AG04449 (cell line): Measurements from ENCODE around the gene DAPK3.
"Not testable (repeated sequence)": the region's sequence is repeated elsewhere in the genome, so short reads cannot be mapped to it uniquely, and the experiment has no call there.

Experiments
- CTCF ChIA-PET: fragments of 350-600 bp; formaldehyde crosslinking; extraction: SDS; loops from one replicate; lab custom pipeline; 2021; ENCODE audit warnings: antibody characterized with exemption; lab: Yijun Ruan, JAX
- POLR2A ChIA-PET: fragments of 400-600, 350-600 bp; formaldehyde crosslinking; extraction: SDS; loops from one replicate; lab custom pipeline; 2020; ENCODE audit warnings: antibody characterized with exemption, inconsistent platforms; lab: Yijun Ruan, JAX
- DNase-seq: peaks from one replicate; pipeline ENCODE4 v3.0.0-alpha.2; 2010; ENCODE audit warnings: low read depth, low spot score
- H3K4me3 ChIP-seq: 2 replicates; pipeline ENCODE4 v1.5.1; 2011; ENCODE audit warnings: low read depth, mild to moderate bottlenecking, control low read depth, low read length
- TF ChIP-seq, protein P1 (sequence below): IDR thresholded peaks from one replicate; pipeline ENCODE4 v1.5.1; 2011; ENCODE audit warnings: mild to moderate bottlenecking, moderate library complexity, low read length, control low read depth, inconsistent platforms; ENCODE audit not compliant: insufficient read depth; ENCODE audit errors: missing control alignments

Gene DAPK3

GRCh38 chr19:4012092-4012974 lies 41.4 kb upstream of the DAPK3 start:
- TF ChIP-seq, protein P1, sequence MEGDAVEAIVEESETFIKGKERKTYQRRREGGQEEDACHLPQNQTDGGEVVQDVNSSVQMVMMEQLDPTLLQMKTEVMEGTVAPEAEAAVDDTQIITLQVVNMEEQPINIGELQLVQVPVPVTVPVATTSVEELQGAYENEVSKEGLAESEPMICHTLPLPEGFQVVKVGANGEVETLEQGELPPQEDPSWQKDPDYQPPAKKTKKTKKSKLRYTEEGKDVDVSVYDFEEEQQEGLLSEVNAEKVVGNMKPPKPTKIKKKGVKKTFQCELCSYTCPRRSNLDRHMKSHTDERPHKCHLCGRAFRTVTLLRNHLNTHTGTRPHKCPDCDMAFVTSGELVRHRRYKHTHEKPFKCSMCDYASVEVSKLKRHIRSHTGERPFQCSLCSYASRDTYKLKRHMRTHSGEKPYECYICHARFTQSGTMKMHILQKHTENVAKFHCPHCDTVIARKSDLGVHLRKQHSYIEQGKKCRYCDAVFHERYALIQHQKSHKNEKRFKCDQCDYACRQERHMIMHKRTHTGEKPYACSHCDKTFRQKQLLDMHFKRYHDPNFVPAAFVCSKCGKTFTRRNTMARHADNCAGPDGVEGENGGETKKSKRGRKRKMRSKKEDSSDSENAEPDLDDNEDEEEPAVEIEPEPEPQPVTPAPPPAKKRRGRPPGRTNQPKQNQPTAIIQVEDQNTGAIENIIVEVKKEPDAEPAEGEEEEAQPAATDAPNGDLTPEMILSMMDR, result no peak
- H3K4me3 ChIP-seq, result no peak overlapping the region
- ChIA-PET POLR2A (no interaction called here), CTCF (interaction anchor here (1.7 kb wide), 1 partner anchor 27 kb away, joined by 4 read pairs; the partner anchor contains the start of gene EEF2)
- no peak for DNase-seq

DNA sequence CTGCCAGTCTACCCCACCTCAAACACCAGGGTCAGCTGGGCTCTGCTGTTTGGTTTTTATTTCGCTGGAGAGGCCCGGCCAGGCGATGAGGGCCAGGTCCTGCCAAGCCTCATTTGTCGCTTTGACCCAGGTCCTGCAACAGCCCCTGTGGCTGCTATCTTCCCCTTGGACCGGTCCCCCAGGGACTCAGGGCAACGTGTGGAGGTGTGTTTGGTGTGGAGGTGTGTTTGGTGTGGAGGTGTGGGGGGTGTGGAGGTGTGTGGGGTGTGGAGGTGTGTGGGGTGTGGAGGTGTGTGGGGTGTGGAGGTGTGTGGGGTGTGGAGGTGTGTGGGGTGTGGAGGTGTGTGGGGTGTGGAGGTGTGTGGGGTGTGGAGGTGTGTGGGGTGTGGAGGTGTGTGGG lies 40.5 kb upstream of the DAPK3 start:
- CTCF ChIA-PET, H3K4me3 ChIP-seq, DNase-seq, POLR2A ChIA-PET: not testable (repeated sequence)

DNA sequence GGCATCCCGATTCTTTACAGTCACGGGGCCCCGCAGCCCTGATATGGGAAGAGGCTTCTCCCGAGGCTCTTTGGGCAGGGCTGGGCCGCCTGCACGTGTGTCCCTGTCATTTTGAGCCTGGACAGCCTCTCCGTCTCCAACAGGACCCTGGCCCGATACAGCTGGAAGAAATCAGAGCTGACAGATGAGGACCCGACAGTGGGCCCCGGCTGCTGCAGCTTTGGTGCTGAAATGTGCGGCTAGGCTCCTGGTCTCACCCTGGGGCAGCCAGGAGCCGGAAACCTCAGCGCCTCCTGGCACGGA lies 39.9 kb upstream of the DAPK3 start:
- DNase-seq, result no peak
- ChIA-PET CTCF (no interaction called here), POLR2A (interaction anchor here (1.8 kb wide), 1 partner anchor 26 kb away, joined by 5 read pairs; the partner anchor contains the start of gene EEF2)
- H3K4me3 ChIP-seq, result no peak overlapping the region
- TF ChIP-seq, protein P1, result no peak

DNA sequence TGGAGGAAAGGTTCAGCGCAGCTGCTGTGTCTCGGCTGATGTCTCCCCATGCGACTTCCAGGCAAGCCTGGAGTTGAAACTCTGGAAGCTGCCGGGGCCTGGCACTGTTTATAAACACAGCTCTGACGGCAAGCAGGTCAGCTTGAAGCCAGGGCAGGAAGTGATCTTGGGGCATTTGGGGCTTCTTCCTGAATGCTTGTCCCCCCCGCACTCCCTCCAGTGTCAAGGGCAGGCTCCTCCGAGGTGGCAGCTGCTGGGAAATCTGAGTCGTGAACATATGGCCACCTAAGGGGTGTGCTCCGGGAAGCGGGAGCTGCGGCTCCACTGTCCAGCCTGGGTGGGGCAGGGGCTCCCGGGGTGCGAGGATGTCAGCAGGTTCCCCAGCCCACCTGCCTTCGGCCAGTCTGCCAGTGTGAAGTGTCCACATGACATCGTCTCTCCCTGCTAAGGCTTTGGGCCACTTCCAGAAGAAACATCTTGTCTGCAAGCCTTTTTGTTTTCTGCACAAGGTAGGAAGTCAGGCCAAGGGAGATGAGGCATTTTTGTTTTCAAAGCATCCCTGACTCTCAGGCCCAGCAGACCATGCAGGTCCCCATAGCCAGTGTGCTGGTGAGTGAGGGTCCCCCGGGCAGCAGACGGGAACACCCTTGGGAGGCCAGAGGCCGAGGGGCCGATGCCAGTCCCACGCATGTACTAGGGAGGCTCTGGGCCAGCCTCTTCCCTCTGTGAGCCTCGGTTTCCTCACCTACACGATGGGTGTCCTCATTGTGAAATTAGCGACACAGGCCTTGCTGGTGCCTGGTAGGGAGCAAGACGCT lies 39.3 kb upstream of the DAPK3 start:
- no peak for DNase-seq
- CTCF ChIA-PET, result interaction anchor here (1.3 kb wide), 1 partner anchor 22 kb away, joined by 12 read pairs; no protein-coding TSS in a partner anchor
- POLR2A ChIA-PET, result interaction anchor here (0.7 to 1.8 kb wide), 2 partner anchors 25 to 49 kb away, joined by 3 to 5 read pairs; partner anchors contain the start of gene EEF2
- TF ChIP-seq, protein P1, result no peak
- H3K4me3 ChIP-seq, result peak overlapping the region; percentile 32

- POLR2A ChIA-PET, result interaction anchor here (1.1 to 2.0 kb wide), 2 partner anchors 11 to 23 kb away, joined by 4 to 5 read pairs; partner anchors contain the start of gene EEF2
- TF ChIP-seq, protein P1, result no peak
- H3K4me3 ChIP-seq, result peak overlapping the region; percentile 88
- CTCF ChIA-PET, result interaction anchor here (1.0 to 3.0 kb wide), 4 partner anchors 18 to 199 kb away, joined by 3 to 19 read pairs (median 10); no protein-coding TSS in a partner anchor
- DNase-seq, result no peak
Observed at GRCh38 chr19:4007836-4008539, 37.1 kb upstream of the DAPK3 start.
